Activated naive CD4-positive, alpha-beta T cell (primary cell): Measurements from ENCODE around the gene ALDOC.
"Not testable (repeated sequence)": the region's sequence is repeated elsewhere in the genome, so short reads cannot be mapped to it uniquely, and the experiment has no call there.

Source experiments
- DNase-seq, 4 experiments: peaks; one replicate each; lab custom pipeline; 2025; lab: John Stamatoyannopoulos, UW

The ALDOC gene

GRCh38 chr17:28576758-28577465 is at the start of gene ALDOC:
TSS of gene ALDOC (minus strand) at chr17:28576895. CDS start at chr17:28575532, 1,363 bp downstream.
- peak; percentile 78 to 98 (median 90) for DNase-seq

GRCh38 chr17:28624148-28624547 is 47.5 kb upstream of the ALDOC start:
- no peak for DNase-seq

- no peak for DNase-seq
Observed at GRCh38 chr17:28623696-28624095, 47.0 kb upstream of the ALDOC start.

GRCh38 chr17:28622186-28622585 is 45.5 kb upstream of the ALDOC start:
- DNase-seq: no peak

- DNase-seq: no peak
Observed at GRCh38 chr17:28620010-28620409, 43.3 kb upstream of the ALDOC start.

- DNase-seq: no peak
Observed at GRCh38 chr17:28618464-28618863, 41.8 kb upstream of the ALDOC start.

GRCh38 chr17:28616281-28616680 is 39.6 kb upstream of the ALDOC start:
- DNase-seq: no peak

- no peak for DNase-seq
Observed at GRCh38 chr17:28615260-28615940, 38.7 kb upstream of the ALDOC start.

GRCh38 chr17:28613931-28614381 is 37.3 kb upstream of the ALDOC start, which contains the start of gene RSKR:
TSS of gene RSKR (minus strand) at chr17:28614185. CDS start at chr17:28614161, 24 bp downstream.
- DNase-seq: no peak

GRCh38 chr17:28612936-28613872 is 36.5 kb upstream of the ALDOC start:
- peak in 1 of 4 experiments; percentile 6 for DNase-seq

GRCh38 chr17:28612531-28612930 is 35.8 kb upstream of the ALDOC start:
- no peak for DNase-seq

- no peak for DNase-seq
Observed at GRCh38 chr17:28610376-28610775, 33.7 kb upstream of the ALDOC start.

GRCh38 chr17:28604031-28604430 is 27.3 kb upstream of the ALDOC start:
- not testable (repeated sequence) for DNase-seq

- DNase-seq: peak in 3 of 4 experiments; percentile 33 to 57 (median 53)
Observed at GRCh38 chr17:28599311-28600184, 22.9 kb upstream of the ALDOC start.

- DNase-seq: peak; percentile 82 to 95 (median 90)
Observed at GRCh38 chr17:28598799-28599310, 22.2 kb upstream of the ALDOC start, which contains the start of gene SPAG5. TSS of gene SPAG5 (minus strand) at chr17:28599025. CDS start at chr17:28598946, 79 bp downstream.

- DNase-seq: no peak
Observed at GRCh38 chr17:28598389-28598788, 21.7 kb upstream of the ALDOC start.

- no peak for DNase-seq
Observed at GRCh38 chr17:28597606-28598383, 21.1 kb upstream of the ALDOC start.

- no peak for DNase-seq
Observed at GRCh38 chr17:28592260-28592659, 15.6 kb upstream of the ALDOC start.

GRCh38 chr17:28585851-28586250 is 9.2 kb upstream of the ALDOC start:
- DNase-seq: no peak

GRCh38 chr17:28584434-28584833 is 7.7 kb upstream of the ALDOC start:
- DNase-seq: no peak
